Pancreas (tissue), 10 donors: ENCODE results near the gene GALNT17. TPM values are rescaled to one million over a fixed set of nuclear protein-coding genes. Genes with fewer than 3 reads are reported as not detected.

Experiments
- ATAC-seq, 4 donors: fragments of 200-7000 bp; cut with Tn5 transposase; one replicate each; pipeline versions ENCODE4 v1.8.0 to v1.9.1; 2020; ENCODE audit warnings: mild to moderate bottlenecking in 4 of 4, moderate library complexity in 4 of 4
- DNase-seq, 6 donors: peaks; one replicate each; pipeline ENCODE4 v3.0.0-alpha.2; 2020
- FAIRE-seq: peaks from 2 replicates; lab custom pipeline; 2012; peaks lifted over from hg19 to GRCh38; lab: Jason Lieb, UNC
- H3K27ac ChIP-seq, 4 donors: fragments of 200-600 bp; sonication (generic); 1 replicate in 3 of 4; 2 replicates in 1 of 4; pipeline versions ENCODE4 v1.5.0 to v1.8.0; 2020
- H3K27me3 ChIP-seq, 4 donors: fragments of 200-600 bp; one replicate each; pipeline ENCODE4 v1.8.0; 2021
- H3K36me3 ChIP-seq, 3 donors: fragments of 200-600 bp; sonication (generic) in 1 of 3; one replicate each; pipeline versions ENCODE4 v1.5.0 to v1.8.0; 2020 to 2021
- H3K4me1 ChIP-seq, 3 donors: fragments of 200-600 bp; one replicate each; pipeline ENCODE4 v1.8.0; 2021
- H3K4me3 ChIP-seq, 4 donors: fragments of 200-600 bp; sonication (generic) in 2 of 4; one replicate each; pipeline versions ENCODE4 v1.5.0 to v1.8.0; 2020 to 2021
- H3K9me3 ChIP-seq, 4 donors: fragments of 200-600 bp; one replicate each; pipeline ENCODE4 v1.8.0; 2021
- WGBS, 2 donors: extraction: QIAGEN DNeasy Blood & Tissue Kit; methylation state at CpG; one replicate each; pipeline ENCODE4 v1.1.7; 2013; 5-methylcytosine and 5-hydroxymethylcytosine counted together
- intact Hi-C, 3 donors: fragments of 100-400 bp; cut with DNase I; formaldehyde crosslinking; loops; one replicate each; pipeline versions ENCODE4 v1.11.1 to v1.14.2; 2022
- polyA plus RNA-seq, 2 donors: library from polyadenylated mRNA; stranded (reverse); fragments of 200-250 nt; gene quantifications; one replicate each; pipeline ENCODE4 v1.2.3, GENCODE V29; 2013
- total RNA-seq, 6 donors: library from RNA; stranded (reverse); fragmentation: NEBNext Ultra II Directional in 4 of 6; extraction: Animal tissue kit (Norgen Biotek cat#: 25700) in 4 of 6; gene quantifications; one replicate each; pipeline versions ENCODE4 v1.2.1 to v1.2.4, GENCODE V29; 2021 to 2023
- TF ChIP-seq, protein P1 (sequence below), 4 donors: fragments of 200-600 bp; sonication (generic) in 3 of 4; IDR thresholded peaks; one replicate each; pipeline versions ENCODE4 v1.5.0 to v1.8.0; 2021; ENCODE audit warnings: antibody characterized with exemption in 4 of 4
- donor health status: healthy with polysubstance abuse.
- donor health status: DM: no; HTN: no; CAD: no; lungs with moderate emphysema.
- donor health status: DM: no; HTN: no; CAD: no.
- donor health status: control.
- donor health status: control.
- donor health status: Bipolar disorder and iron deficiency.
- donor health status: DM: yes; HTN: yes; CAD: no.
- donor health status: DM: no; HTN: no; CAD: no.
- donor health status: DM: no; HTN: no; CAD: no.
- donor health status: DM: yes; HTN: yes; CAD: no.

The GALNT17 gene
- total and polyA plus RNA-seq, 8 donors = 0.70 to 4.6 (median 2.9) TPM

- FAIRE-seq (no peak), DNase-seq (no peak), ATAC-seq (no peak)
- H3K36me3 ChIP-seq = no peaks in the 10 kb centered on the region
- H3K4me1 ChIP-seq = no peaks in the 10 kb centered on the region
- WGBS, 2 donors = 61 to 68% methylated on average over 8 of the region's 8 CpGs
- H3K4me3 ChIP-seq = no peak overlapping the region
- intact Hi-C loops = no loop called here
- H3K27me3 ChIP-seq = no peaks in the 10 kb centered on the region
- TF ChIP-seq, protein P1, sequence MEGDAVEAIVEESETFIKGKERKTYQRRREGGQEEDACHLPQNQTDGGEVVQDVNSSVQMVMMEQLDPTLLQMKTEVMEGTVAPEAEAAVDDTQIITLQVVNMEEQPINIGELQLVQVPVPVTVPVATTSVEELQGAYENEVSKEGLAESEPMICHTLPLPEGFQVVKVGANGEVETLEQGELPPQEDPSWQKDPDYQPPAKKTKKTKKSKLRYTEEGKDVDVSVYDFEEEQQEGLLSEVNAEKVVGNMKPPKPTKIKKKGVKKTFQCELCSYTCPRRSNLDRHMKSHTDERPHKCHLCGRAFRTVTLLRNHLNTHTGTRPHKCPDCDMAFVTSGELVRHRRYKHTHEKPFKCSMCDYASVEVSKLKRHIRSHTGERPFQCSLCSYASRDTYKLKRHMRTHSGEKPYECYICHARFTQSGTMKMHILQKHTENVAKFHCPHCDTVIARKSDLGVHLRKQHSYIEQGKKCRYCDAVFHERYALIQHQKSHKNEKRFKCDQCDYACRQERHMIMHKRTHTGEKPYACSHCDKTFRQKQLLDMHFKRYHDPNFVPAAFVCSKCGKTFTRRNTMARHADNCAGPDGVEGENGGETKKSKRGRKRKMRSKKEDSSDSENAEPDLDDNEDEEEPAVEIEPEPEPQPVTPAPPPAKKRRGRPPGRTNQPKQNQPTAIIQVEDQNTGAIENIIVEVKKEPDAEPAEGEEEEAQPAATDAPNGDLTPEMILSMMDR (IDR thresholded peaks at IDR 0.05) = no peak
- H3K9me3 ChIP-seq = no peaks in the 10 kb centered on the region
- H3K27ac ChIP-seq = no peak overlapping the region
Observed at GRCh38 chr7:71239586-71240268, 107.8 kb downstream of the GALNT17 start.

DNA sequence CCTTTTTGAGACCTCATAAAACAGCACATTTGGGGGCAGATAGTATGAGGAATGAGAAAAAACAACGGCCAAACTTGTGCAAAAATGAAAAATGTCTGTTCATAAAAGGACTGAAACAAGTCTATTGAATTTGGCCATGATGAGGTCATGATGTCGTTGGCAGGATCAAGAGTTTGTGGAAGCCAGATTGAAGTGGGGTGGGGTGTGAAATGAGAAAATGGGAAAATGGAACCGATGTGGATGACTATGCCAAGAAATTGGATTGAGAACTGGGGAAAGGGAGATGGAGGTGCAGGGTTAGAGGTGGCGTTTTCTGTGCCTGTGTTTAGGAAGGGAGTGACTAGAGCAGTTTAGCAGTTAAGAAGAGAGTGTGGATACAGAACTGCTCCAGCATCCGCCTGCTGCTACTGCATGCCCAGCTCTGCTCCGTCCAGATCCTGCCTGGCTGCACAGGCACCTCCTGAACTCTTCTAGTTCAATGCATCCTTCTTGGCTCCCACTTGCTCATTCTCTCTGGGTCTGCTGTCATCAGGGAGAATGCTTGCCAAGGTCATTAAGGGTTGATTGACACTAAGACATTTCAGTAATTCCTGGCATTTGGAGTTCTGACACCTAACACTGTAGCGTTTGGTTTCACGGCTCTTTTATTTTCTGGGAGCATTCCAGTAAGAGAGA, 111.9 kb downstream of the GALNT17 start:
- TF ChIP-seq, protein P1 (IDR thresholded peaks at IDR 0.05) = no peak
- H3K4me3 ChIP-seq = no peak overlapping the region
- WGBS, 2 donors = 67% methylated on average over 8 of the region's 8 CpGs
- no peak for FAIRE-seq
- no peaks in the 10 kb centered on the region for H3K27me3 ChIP-seq
- no peaks in the 10 kb centered on the region for H3K9me3 ChIP-seq
- no peak overlapping the region for H3K27ac ChIP-seq
- H3K4me1 ChIP-seq = no peaks in the 10 kb centered on the region
- intact Hi-C loops = no loop called here
- no peaks in the 10 kb centered on the region for H3K36me3 ChIP-seq
- DNase-seq = no peak
- ATAC-seq = no peak

DNA sequence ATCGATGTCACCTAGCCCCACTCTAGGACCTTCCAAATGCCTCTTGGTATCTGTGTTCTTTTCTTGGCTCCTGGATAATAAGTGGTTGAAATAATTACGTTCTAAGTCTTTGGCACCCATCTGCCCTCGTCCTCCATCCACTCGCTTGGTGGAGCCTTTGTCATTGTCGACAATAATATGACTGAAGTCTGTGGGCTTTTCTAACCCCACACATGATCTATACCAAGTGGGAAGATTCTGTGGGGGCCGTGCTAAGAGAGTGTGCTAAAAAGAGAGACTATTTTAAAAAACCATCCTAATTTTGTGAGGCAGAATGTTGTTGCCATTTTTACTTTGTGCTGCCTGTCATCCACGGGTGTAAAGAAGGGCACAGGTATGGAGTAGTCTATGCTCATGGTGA, 113.1 kb downstream of the GALNT17 start:
- no peak for FAIRE-seq
- TF ChIP-seq, protein P1 (IDR thresholded peaks at IDR 0.05) = no peak
- no peaks in the 10 kb centered on the region for H3K4me1 ChIP-seq
- H3K4me3 ChIP-seq = no peak overlapping the region
- ATAC-seq = no peak
- H3K9me3 ChIP-seq = no peaks in the 10 kb centered on the region
- no peak overlapping the region for H3K27ac ChIP-seq
- 83 to 87% methylated on average over 7 of the region's 7 CpGs for WGBS, 2 donors
- H3K36me3 ChIP-seq = no peaks in the 10 kb centered on the region
- H3K27me3 ChIP-seq = no peaks in the 10 kb centered on the region
- intact Hi-C loops = no loop called here
- DNase-seq = no peak

DNA sequence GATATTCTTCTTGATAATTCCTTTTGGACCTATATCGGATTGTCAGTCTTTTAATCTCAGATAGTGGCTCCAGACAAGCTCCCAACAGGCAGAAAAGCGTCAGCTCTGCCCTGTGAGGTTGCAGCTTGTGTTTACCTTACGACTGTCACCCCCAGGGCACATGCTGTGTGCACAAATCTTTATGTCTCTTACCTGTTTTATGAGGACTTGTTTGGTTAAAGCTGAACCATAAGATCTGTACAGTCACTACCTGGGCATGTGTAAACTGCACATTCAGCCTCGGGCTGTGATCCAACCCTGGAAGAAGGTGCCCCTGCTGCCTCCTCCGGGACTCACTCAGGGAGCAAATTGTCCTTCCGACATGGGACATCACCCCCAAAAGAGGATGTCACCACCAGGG, 119.8 kb downstream of the GALNT17 start:
- TF ChIP-seq, protein P1 (IDR thresholded peaks at IDR 0.05) = no peak
- WGBS, 2 donors = 54 to 63% methylated on average over 6 of the region's 6 CpGs

GRCh38 chr7:71254751-71255150, 122.8 kb downstream of the GALNT17 start:
- no peak for DNase-seq
- TF ChIP-seq, protein P1 (IDR thresholded peaks at IDR 0.05) = no peak
- WGBS, 2 donors = 91 to 95% methylated on average over 3 of the region's 3 CpGs
- Histone ChIP-seq H3K27ac (no peak overlapping the region), H3K4me1 (no peaks in the 10 kb centered on the region), H3K9me3 (no peaks in the 10 kb centered on the region), H3K4me3 (no peak overlapping the region), H3K36me3 (no peaks in the 10 kb centered on the region), H3K27me3 (no peaks in the 10 kb centered on the region)
- ATAC-seq = no peak
- no peak for FAIRE-seq
- intact Hi-C loops = no loop called here

More for the DNA sequence above, 119.8 kb downstream of the GALNT17 start:
- no peak for FAIRE-seq
- ATAC-seq = no peak
- intact Hi-C loops = no loop called here
- no peaks in the 10 kb centered on the region for H3K9me3 ChIP-seq
- H3K27ac ChIP-seq = no peak overlapping the region
- DNase-seq = no peak
- no peaks in the 10 kb centered on the region for H3K4me1 ChIP-seq
- no peaks in the 10 kb centered on the region for H3K27me3 ChIP-seq
- H3K36me3 ChIP-seq = no peaks in the 10 kb centered on the region
- no peak overlapping the region for H3K4me3 ChIP-seq
